Loucy (cell line): Measurements from ENCODE around the gene ELMO1.

Source experiments
- H2AFZ ChIP-seq: fragments of 200-600 bp; sonication (generic); 2 replicates; pipeline ENCODE4 v1.6.0; 2016; ENCODE audit warnings: antibody characterized with exemption, mild to moderate bottlenecking, low read length, moderate library complexity
- H3F3A ChIP-seq: fragments of 200-600 bp; 2 replicates; pipeline ENCODE4 v1.6.0; 2016; ENCODE audit warnings: antibody characterized with exemption, low read depth, mild to moderate bottlenecking
- H3K27me3 ChIP-seq: fragments of 200-600 bp; sonication (generic); 2 replicates; pipeline ENCODE4 v1.6.1; 2014; ENCODE audit warnings: low read length, mild to moderate bottlenecking; ENCODE audit not compliant: insufficient read depth, poor library complexity, severe bottlenecking
- H3K36me3 ChIP-seq: fragments of 200-600 bp; sonication (generic); 2 replicates; pipeline ENCODE4 v1.6.1; 2016; ENCODE audit warnings: low read length; ENCODE audit not compliant: insufficient read depth
- H3K4me1 ChIP-seq: fragments of 200-600 bp; sonication (generic); 2 replicates; pipeline ENCODE4 v1.5.1; 2014; ENCODE audit warnings: low read length, mild to moderate bottlenecking; ENCODE audit not compliant: insufficient read depth, poor library complexity, severe bottlenecking
- H3K4me2 ChIP-seq: fragments of 200-600 bp; sonication (generic); 2 replicates; pipeline ENCODE4 v1.6.0; 2014; ENCODE audit warnings: antibody characterized with exemption, low read length, low read depth, mild to moderate bottlenecking; ENCODE audit not compliant: poor library complexity, severe bottlenecking
- H3K4me3 ChIP-seq: fragments of 200-600 bp; sonication (generic); 2 replicates; pipeline ENCODE4 v1.5.1; 2014; ENCODE audit warnings: low read length, mild to moderate bottlenecking, mixed read lengths; ENCODE audit not compliant: poor library complexity, severe bottlenecking
- H3K79me2 ChIP-seq: fragments of 200-600 bp; sonication (generic); 2 replicates; pipeline ENCODE4 v1.6.1; 2014; ENCODE audit warnings: low read length; ENCODE audit not compliant: insufficient read depth
- H3K9ac ChIP-seq: fragments of 200-600 bp; sonication (generic); 2 replicates; pipeline ENCODE4 v1.6.0; 2014; ENCODE audit warnings: mild to moderate bottlenecking, low read depth, low read length, moderate library complexity; ENCODE audit not compliant: poor library complexity, severe bottlenecking
- H3K9me2 ChIP-seq: fragments of 200-600 bp; sonication (generic); replicated peaks from 2 replicates; pipeline ENCODE4 v1.6.1; 2016; ENCODE audit warnings: low read depth, low read length, mixed read lengths
- H3K9me3 ChIP-seq: fragments of 200-600 bp; sonication (generic); 2 replicates; pipeline ENCODE4 v1.6.1; 2014; ENCODE audit warnings: mild to moderate bottlenecking, antibody characterized with exemption, low read length, low read depth; ENCODE audit not compliant: insufficient read depth
- H4K20me1 ChIP-seq: fragments of 200-600 bp; sonication (generic); 2 replicates; pipeline ENCODE4 v1.6.0; 2014; ENCODE audit warnings: antibody characterized with exemption, low read length, mild to moderate bottlenecking; ENCODE audit not compliant: insufficient read depth, poor library complexity, severe bottlenecking
- CTCF ChIP-seq: fragments of 200-600 bp; sonication (generic); conservative IDR thresholded peaks from 2 replicates; pipeline ENCODE4 v1.5.1; 2014; ENCODE audit warnings: mild to moderate bottlenecking, antibody characterized with exemption, low read length
- EZH2phosphoT487 ChIP-seq: fragments of 200-600 bp; IDR thresholded peaks from 2 replicates; pipeline ENCODE4 v1.6.1; 2018; ENCODE audit warnings: antibody characterized with exemption, mild to moderate bottlenecking, moderate library complexity, borderline replicate concordance

The ELMO1 gene

GRCh38 chr7:37428681-37429434, 19.8 kb downstream of the ELMO1 start:
- H3K4me1 ChIP-seq = peaks cover 39% of the 10 kb centered on the region
- H3K27me3 ChIP-seq = no peaks in the 10 kb centered on the region
- peaks cover 4% of the 10 kb centered on the region; the same call in 1 of the 2 replicates for H3K79me2 ChIP-seq
- no peaks in the 10 kb centered on the region for H3K36me3 ChIP-seq
- no peak overlapping the region for H3K4me3 ChIP-seq
- no peaks in the 10 kb centered on the region for H3K9me2 ChIP-seq
- H4K20me1 ChIP-seq = peaks cover 3% of the 10 kb centered on the region
- TF ChIP-seq EZH2phosphoT487 (no peak), CTCF (no peak)
- H3K4me2 ChIP-seq = no peak overlapping the region
- H2AFZ ChIP-seq = no peak overlapping the region
- H3F3A ChIP-seq = no peaks in the 10 kb centered on the region
- H3K9me3 ChIP-seq = no peaks in the 10 kb centered on the region
- no peak overlapping the region for H3K9ac ChIP-seq

- Histone ChIP-seq H3K9me3 (no peaks in the 10 kb centered on the region), H3K27me3 (no peaks in the 10 kb centered on the region), H3K79me2 (peaks cover 4% of the 10 kb centered on the region; the same call in 1 of the 2 replicates), H3K4me1 (peaks cover 27% of the 10 kb centered on the region), H3K4me3 (no peak overlapping the region), H3F3A (no peaks in the 10 kb centered on the region), H4K20me1 (peaks cover 3% of the 10 kb centered on the region), H3K36me3 (no peaks in the 10 kb centered on the region), H3K9ac (no peak overlapping the region), H2AFZ (no peak overlapping the region), H3K4me2 (no peak overlapping the region), H3K9me2 (no peaks in the 10 kb centered on the region)
- TF ChIP-seq EZH2phosphoT487 (no peak), CTCF (no peak)
Observed at GRCh38 chr7:37427276-37427940, 21.3 kb downstream of the ELMO1 start.

GRCh38 chr7:37425498-37425897, 23.2 kb downstream of the ELMO1 start:
- no peaks in the 10 kb centered on the region for H4K20me1 ChIP-seq
- H3K9me3 ChIP-seq = no peaks in the 10 kb centered on the region
- TF ChIP-seq EZH2phosphoT487 (no peak), CTCF (no peak)
- no peaks in the 10 kb centered on the region for H3K79me2 ChIP-seq
- H3K27me3 ChIP-seq = no peaks in the 10 kb centered on the region
- H3F3A ChIP-seq = no peaks in the 10 kb centered on the region
- no peaks in the 10 kb centered on the region for H3K36me3 ChIP-seq
- peaks cover 24% of the 10 kb centered on the region for H3K4me1 ChIP-seq
- H3K4me3 ChIP-seq = no peak overlapping the region
- H3K9ac ChIP-seq = no peak overlapping the region
- H3K4me2 ChIP-seq = no peak overlapping the region
- no peaks in the 10 kb centered on the region for H3K9me2 ChIP-seq
- no peak overlapping the region for H2AFZ ChIP-seq
